HFFc6 (cell line): Measurements from ENCODE around the gene DYNLRB1. TPM values are rescaled to one million over a fixed set of nuclear protein-coding genes. Genes with fewer than 3 reads are reported as not detected.

Experiments
- DNase-seq: peaks from one replicate; pipeline ENCODE4 v3.0.0-alpha.2; 2018
- H3K27ac Mint-ChIP-seq: 2 replicates; pipeline ENCODE4 v1.8.0; 2020; ENCODE audit warnings: mild to moderate bottlenecking, mixed read lengths
- H3K27me3 Mint-ChIP-seq: 2 replicates; pipeline ENCODE4 v1.8.0; 2021; ENCODE audit warnings: mild to moderate bottlenecking, moderate library complexity, mixed read lengths; ENCODE audit not compliant: insufficient read depth
- H3K36me3 Mint-ChIP-seq: 2 replicates; pipeline ENCODE4 v1.8.0; 2021; ENCODE audit warnings: low read depth, mixed read lengths
- H3K4me1 Mint-ChIP-seq: 2 replicates; pipeline ENCODE4 v1.8.0; 2020; ENCODE audit warnings: low read depth, mixed read lengths
- H3K4me3 Mint-ChIP-seq: 2 replicates; pipeline ENCODE4 v1.8.0; 2020; ENCODE audit warnings: mild to moderate bottlenecking, moderate library complexity, mixed read lengths
- H3K9me3 Mint-ChIP-seq: 2 replicates; pipeline ENCODE4 v1.8.0; 2020; ENCODE audit warnings: mild to moderate bottlenecking, mixed read lengths
- CTCF ChIP-seq: fragments of 200-600 bp; sonication (generic); IDR thresholded peaks from 2 replicates; pipeline ENCODE4 v1.5.0; 2021; ENCODE audit warnings: antibody characterized with exemption, mild to moderate bottlenecking
- total RNA-seq, 6 experiments: library from RNA; stranded (reverse); fragmentation: NEBNext Ultra II Directional; extraction: Animal tissue kit (Norgen Biotek cat#: 25700); gene quantifications; 2 replicates in 1 of 6; 3 replicates in 5 of 6; pipeline ENCODE4 v1.2.3, GENCODE V29; 2021

DYNLRB1 gene
- total RNA-seq, 6 experiments from 2014 or later = 194 to 277 (median 223) TPM

GRCh38 chr20:34506480-34506879, 9.7 kb upstream of the DYNLRB1 start:
- no peaks in the 10 kb centered on the region for H3K9me3 Mint-ChIP-seq
- H3K27me3 Mint-ChIP-seq = no peaks in the 10 kb centered on the region; the same call in 1 of the 2 replicates
- H3K27ac Mint-ChIP-seq = no peak overlapping the region
- DNase-seq = no peak
- no peak overlapping the region for H3K4me3 Mint-ChIP-seq
- no peaks in the 10 kb centered on the region for H3K4me1 Mint-ChIP-seq
- H3K36me3 Mint-ChIP-seq = 0 out of 2 replicates have a peak, but pooled peaks cover 15% of the 10 kb centered on the region
- no peak for TF ChIP-seq CTCF

DNA sequence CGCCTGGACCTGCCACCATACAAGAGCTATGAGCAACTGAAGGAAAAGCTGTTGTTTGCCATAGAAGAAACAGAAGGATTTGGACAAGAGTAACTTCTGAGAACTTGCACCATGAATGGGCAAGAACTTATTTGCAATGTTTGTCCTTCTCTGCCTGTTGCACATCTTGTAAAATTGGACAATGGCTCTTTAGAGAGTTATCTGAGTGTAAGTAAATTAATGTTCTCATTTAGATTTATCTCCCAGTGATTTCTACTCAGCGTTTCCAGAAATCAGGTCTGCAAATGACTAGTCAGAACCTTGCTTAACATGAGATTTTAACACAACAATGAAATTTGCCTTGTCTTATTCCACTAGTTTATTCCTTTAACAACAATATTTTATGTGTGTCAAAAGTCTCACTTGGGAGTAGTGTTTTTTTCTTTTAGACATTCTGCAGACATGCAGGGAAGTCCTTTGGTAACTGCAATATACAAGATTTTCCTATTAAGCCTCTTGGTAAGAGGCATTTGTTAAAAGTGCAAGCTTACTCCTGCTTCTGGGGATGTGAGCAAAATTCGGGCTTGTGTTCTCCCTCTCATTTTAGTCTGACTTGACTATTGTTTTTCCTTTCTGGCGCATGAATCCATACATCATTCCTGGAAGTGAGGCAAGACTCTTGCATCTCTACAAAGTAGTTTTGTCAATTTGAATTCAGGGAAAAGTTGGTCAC, 8.4 kb upstream of the DYNLRB1 start:
- H3K36me3 Mint-ChIP-seq = 0 out of 2 replicates have a peak, but pooled peaks cover 15% of the 10 kb centered on the region
- peaks cover 9% of the 10 kb centered on the region for H3K4me1 Mint-ChIP-seq

GRCh38 chr20:34510575-34510974, 5.6 kb upstream of the DYNLRB1 start:
- Mint-ChIP-seq H3K36me3 (peaks cover 17% of the 10 kb centered on the region; the same call in 1 of the 2 replicates), H3K9me3 (no peaks in the 10 kb centered on the region; the same call in 1 of the 2 replicates), H3K27ac (no peak overlapping the region), H3K27me3 (0 out of 2 replicates have a peak, but pooled peaks cover 1% of the 10 kb centered on the region), H3K4me1 (peaks cover 35% of the 10 kb centered on the region), H3K4me3 (no peak overlapping the region)
- TF ChIP-seq CTCF = no peak
- DNase-seq = no peak

More for the DNA sequence above, 8.4 kb upstream of the DYNLRB1 start:
- Mint-ChIP-seq H3K9me3 (no peaks in the 10 kb centered on the region), H3K27ac (no peak overlapping the region), H3K4me3 (no peak overlapping the region), H3K27me3 (no peaks in the 10 kb centered on the region; the same call in 1 of the 2 replicates)
- TF ChIP-seq CTCF = no peak
- DNase-seq = no peak

- Mint-ChIP-seq H3K27ac (peak overlapping the region; percentile 78), H3K9me3 (no peaks in the 10 kb centered on the region; the same call in 1 of the 2 replicates), H3K36me3 (peaks cover 17% of the 10 kb centered on the region; the same call in 1 of the 2 replicates), H3K4me1 (peaks cover 42% of the 10 kb centered on the region), H3K27me3 (peaks cover 11% of the 10 kb centered on the region), H3K4me3 (no peak overlapping the region)
- no peak for DNase-seq
- no peak for TF ChIP-seq CTCF
Measured at GRCh38 chr20:34511891-34512265, 4.3 kb upstream of the DYNLRB1 start.

DNA sequence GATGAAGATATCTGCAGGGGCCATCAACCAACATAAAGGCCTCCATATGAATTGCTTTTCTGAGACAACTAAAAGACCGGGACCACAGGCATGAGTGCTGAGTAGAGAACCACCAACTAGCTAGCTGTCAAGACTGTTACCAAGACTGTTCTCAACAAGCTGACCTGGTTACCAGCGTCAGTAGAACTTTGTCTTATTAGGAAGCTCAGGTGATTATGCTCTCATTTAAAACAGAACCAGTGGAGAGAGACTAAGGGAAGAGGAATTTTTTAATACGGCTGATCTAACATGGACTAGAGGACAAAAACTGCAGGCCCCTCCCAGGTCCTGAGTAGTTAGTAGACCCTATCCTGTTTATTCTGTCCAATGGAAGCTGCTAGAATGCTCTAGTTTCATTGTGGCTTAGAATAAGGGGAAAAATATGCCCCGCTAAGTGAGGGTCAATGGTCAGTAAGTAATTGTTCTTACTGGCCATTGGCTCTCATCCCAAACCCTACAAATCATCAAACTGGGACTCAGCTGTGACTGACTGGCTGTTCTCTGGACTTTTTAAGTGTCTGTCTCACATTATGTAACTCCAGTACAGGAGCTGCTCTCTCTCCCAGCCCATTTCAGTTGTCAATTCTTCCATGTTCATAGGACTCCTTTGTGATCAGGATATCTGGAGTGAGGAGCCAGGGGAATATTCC, 3.8 kb upstream of the DYNLRB1 start:
- H3K9me3 Mint-ChIP-seq = no peaks in the 10 kb centered on the region; the same call in 1 of the 2 replicates
- peaks cover 11% of the 10 kb centered on the region for H3K27me3 Mint-ChIP-seq
- H3K4me1 Mint-ChIP-seq = peaks cover 42% of the 10 kb centered on the region
- H3K36me3 Mint-ChIP-seq = peaks cover 17% of the 10 kb centered on the region; the same call in 1 of the 2 replicates
- DNase-seq = no peak
- H3K4me3 Mint-ChIP-seq = no peak overlapping the region
- peak overlapping the region; percentile 78 for H3K27ac Mint-ChIP-seq
- TF ChIP-seq CTCF = no peak
